GM21737 (cell line): Measurements from ENCODE around the gene ANGPTL8.

ENCODE experiments used
- ATAC-seq: cut with Tn5 transposase; IDR thresholded peaks from one replicate; pipeline ENCODE4 v1.9.1; 2021; ENCODE audit warnings: mild to moderate bottlenecking, moderate library complexity; ENCODE audit not compliant: unreplicated experiment

Gene ANGPTL8

DNA sequence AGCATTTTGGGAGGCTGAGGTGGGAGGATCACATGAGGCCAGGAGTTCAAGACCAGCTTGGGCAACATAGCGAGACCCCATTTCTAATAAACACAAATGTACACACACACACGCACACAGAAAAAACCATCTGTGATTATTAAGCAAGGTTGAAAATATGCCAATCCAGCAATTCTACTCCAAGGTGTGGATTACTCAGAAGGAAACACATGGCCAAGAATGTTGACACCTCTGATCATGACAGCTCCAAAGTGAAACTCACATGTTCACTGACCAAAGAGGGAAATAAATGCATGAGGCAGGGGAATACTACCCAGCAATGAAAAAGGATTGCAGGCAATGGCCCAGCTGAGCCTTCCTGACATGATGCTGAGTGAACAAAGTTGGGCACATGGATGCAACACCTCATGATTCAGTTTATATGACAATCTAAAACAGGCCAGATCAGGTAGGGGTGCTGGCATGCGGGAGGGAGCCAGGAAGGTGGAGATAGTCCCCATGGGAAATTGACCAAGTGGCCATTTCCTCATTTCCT lies 18.5 kb downstream of the ANGPTL8 start:
- no peak for ATAC-seq

DNA sequence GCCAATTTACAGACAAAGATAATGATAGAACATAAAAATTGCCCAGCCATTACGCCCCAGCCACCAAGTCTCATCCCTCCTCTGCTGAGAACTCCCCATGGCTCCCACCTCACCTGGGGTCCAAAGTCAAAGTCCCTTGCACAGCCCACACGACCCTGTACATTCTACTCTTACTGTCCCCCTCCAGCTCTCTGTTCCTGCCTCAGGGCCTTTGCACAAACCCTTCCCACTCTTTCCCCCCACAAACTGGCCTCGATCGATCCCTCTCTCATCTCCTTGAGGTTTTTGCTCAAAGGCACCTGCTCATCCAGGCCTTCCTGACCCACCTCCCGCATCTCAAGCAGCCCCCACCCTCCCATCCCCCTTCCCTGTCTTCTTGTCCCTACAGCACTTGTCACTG lies 21.6 kb downstream of the ANGPTL8 start:
- no peak for ATAC-seq

DNA sequence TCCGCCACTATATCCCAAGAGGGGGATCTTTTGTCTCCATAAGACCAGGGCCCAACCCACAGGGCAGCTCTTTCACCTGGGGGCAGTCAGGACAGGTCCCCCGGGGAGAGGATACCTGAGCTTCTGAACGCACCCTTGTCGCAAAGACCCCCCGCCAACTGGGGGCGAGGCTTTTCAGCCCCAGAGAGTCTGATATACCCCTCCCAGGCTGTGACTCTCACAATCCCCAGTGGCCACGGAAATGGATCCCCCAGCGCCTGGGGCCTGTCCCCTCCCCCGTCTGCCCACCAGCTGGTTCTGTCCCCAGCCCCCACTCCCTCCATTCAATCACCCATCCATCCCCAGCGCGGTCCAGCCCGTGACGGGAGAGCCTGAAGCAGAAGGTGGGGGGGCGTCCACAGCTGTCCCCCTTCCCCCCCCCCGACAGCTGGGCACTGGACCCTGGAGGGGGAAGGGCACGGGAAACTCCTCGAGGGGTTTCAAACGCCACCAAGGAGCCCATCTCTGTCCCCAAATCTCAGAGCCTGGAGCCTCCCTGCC lies 22.1 kb downstream of the ANGPTL8 start:
- no peak for ATAC-seq

DNA sequence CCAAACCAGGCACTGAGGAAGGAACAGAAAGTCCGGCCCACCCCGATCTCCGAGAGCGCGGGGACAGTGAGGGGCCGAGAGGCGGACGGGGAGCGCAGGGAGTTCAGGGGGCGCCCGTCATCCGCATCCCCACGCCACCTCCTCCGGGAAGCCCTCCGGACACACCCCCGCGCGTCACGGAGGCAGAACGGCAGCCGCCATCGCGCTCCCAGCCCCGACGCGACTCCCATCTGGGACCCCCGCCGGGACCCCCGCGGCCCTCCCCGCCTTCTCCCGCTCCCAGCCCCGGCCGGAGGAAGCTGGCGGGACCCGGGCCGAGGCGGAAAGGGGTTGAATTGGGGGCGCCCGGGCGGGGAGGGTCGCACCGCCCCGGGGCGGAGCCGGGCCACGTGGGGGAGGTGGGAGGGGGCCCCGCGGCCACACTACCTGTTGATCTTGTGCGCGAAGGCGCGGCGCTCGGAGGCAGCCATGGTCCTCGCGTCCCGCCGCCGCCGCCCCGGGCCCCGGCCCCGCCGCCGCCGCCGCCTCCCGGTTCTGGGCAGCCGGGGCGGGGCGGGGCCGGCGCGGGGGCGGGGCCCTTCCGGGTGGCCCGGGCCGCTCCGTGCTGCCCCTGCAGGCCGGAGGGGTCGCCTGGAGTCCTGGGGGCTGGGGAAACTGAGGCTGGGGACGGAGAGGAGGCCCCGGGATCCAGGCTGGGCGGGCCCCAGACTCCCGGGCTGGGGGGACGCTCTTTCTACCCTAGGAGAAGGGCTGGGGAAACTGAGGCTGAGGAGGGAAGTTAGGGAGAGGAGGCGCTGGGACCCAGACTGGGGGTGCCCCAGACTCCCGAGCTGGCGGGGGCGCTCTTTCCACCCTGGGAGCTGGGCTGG lies 22.8 kb downstream of the ANGPTL8 start, which contains the start of gene DOCK6:
Gene DOCK6, minus strand, starts transcription at position 554 of the 869 bp plus-strand sequence. Its CDS starts 84 bp downstream, at position 470.
- no peak for ATAC-seq

DNA sequence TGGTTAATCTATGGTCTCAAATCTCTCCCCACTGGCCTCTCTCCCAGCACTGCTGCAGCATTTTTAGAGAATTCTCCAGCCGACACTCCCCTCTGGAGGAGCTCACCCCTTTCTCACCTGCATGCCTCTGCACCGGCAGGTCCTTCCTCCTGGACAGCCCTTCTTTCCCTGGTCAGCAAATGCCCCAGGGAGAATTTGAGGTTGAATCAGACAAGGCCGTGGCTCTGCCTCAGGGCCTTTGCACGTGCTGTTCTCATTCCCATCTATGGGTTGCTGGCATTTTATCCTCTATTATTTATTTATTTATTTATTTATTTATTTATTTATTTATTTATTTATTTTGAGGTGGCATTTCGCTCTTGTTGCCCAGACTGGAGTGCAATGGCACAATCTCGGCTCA lies 24.3 kb downstream of the ANGPTL8 start:
- no peak for ATAC-seq

DNA sequence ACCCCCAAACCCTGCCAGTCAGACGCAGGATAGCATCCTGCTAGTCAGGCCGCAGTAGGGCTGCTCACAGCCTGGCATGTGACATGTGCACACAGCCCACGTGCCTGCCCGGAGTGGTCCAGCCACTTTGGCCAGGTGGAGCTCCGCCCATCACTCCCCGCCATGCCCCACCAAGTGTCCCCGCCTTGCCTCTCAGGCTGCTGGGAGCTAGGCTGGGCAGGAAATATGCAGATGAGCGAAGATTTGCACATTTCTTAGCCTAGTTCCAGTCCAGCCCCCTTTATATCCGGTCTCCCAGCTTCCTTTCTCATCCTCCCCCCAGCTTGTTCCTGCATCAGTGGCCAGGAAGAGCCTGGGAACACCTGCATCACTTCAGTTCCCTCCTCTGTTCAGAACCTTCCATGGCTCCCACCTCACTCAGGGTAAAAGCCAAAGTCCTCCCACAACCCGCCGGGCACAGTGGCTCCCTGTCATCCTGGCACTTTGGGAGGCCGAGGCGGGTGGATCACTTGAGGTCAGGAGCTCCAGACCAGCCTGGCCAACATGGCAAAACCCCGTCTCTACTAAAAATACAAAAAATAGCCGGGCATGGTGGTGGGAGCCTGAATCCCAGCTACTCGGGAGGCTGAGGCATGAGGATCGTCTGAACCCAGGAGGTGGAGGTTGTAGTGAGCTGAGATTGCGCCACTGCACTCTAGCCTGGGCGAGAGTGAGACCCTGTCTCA lies 25.2 kb downstream of the ANGPTL8 start:
- no peak for ATAC-seq

DNA sequence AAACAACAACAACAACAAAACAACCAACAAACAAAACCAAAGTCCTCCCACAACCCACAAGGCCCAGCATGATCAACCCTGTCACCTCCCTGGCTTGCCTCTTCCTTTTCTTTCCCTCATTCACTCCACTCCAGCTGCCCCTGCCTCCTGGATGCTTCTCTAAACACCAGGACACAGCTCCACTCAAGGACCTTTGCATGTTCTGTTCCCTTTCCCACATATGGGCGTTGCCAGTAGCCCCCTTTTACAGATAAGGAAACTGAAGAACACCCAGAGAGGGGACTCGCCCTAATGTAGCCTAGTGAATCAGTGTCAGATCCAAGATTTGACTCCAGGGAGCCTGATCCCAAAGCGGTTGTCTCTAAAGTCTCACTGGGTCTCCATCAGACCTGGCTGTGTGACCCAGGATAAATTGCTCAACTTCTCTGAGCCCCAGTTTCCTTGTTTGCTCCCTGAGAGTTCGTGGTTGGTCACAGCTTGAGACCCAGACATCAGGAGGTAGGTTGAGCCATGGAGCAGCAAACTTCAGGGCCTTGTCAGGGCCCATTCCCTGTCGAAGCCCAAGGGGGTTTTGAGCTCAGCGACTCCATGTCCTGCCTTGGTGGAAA lies 25.9 kb downstream of the ANGPTL8 start:
- no peak for ATAC-seq

DNA sequence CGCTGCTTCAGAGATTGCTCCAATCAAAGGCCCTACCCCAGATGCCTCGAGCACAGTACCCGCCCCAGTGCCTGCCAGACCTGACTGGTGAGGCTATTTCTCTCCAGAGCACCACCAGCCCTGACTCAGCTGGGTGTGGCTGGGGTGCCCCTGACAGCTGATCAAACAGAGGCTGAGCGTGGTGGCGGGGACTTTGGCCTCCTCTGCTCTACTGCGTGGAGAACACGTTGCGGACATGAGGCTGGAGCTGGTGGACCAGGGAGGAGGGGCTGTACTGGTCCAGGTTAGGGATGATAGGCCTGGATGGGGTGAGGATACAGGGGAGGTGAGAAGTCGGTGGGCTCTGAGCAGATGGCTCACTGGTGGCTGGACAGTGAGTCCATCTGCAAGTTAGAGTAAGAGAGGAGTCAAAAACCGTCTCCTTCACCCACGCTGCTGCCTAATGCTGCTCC lies 26.4 kb downstream of the ANGPTL8 start:
- ATAC-seq: no peak

DNA sequence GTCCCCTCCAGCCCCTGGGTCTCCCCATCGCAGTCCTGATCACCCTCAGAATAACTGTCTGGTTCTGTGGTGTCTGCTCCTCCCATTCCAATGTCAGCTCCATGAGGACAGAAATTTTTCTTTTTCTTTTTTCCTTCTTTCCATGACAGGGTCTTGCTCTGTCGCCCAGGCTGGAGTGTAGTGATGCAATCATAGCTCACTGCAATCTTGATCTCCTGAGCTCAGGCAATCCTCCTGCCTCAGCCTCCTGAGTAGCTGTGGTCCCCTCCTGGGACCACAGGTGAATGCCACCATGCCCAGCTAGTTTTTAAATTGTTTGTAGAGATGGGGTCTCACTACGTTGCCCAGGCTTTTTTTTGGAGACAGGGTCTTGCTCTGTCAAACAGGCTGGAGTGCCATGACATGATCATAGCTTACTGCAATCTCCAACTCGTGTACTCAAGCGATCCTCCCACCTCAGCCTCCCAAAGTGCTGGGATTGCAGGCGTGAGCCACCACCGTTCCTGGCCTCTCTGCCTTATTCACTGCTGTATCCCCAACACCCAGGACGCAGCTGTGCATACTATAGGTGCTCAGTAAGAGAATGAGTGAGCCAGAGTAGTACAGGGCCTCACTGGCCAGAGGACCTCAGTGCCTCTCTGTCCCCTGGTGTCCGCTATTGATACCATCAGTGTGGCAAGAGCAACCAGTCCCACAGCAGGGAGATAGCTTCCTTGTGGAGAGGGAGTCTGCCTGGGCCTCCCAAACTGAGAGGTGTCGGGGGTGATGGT lies 28.1 kb downstream of the ANGPTL8 start:
- ATAC-seq: no peak

DNA sequence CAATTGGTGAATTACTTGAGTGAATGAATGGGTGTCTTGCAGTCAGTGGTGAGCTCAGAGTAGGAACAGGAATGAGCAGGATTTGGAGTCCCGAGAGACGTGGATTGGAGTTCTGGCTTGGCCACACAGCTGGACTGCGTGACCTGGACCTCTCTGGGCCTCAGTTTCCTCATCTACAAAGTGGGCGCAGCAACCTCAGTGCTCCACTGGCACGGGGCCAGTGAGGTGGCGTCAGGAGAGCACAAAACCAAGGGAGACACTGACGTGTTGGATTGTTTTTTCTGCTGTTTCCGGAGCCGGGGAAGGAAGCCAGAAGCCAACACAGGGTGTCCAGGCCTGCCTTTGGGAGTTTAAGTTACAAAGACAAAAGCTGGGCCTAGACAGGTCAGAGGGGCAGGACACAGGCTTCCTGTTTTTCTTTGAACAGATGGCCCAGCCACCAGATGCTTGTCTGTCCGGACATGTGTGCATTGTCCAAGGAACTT lies 29.4 kb downstream of the ANGPTL8 start:
- ATAC-seq: no peak

DNA sequence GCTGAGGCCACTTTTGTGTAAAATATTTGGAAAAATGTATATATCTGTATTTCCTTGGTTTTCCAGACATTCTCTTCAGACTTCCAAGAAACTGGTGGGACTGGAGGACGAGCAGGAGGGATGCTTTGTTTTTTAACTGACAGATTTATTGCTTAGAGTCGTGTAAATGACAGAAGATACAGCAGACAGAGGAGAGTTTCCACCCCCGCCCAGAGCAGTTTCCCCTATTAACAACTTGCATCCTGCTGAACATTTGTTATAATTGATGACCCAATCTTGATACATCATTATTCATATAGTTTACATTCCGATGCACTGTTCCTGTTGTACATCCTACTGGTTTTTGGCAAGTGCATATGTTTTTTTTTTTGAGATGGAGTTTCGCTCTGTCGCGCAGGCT lies 30.0 kb downstream of the ANGPTL8 start:
- no peak for ATAC-seq

DNA sequence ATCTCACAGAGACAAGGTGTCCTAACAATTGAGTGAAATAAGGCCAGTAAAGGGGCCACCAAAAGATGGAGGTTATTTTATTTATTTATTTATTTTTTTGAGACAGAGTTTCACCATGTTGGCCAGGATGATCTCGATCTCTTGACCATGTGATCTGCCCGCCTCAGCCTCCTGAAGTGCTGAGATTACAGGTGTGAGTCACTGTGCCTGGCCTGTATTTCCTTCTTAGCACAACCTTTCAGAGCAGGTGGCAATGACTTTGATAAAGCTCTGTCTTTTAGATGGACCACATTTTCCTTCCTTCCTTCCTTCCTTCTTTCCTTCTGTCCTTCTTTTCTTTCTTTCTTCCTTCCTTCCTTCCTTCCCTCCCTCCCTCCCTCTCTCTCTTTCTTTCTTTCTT lies 33.9 kb downstream of the ANGPTL8 start:
- no peak for ATAC-seq

DNA sequence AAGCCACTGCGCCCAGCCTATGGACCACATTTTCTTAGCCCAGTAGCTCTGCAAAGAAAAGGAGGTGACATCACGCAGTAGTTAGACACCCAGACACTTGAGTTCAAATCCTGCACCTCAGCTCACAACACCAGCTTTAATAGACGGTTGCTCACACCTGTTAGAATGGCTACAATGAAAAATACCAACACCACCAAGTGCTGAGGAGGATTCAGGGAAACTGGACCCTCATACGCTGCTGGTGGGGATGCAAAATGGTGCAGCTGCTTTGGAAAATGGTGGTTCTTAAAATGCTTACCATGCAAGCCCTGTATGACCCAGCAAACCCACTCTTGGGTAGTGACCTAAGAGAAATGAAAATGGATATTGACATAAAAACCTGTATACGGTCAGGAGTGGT lies 34.6 kb downstream of the ANGPTL8 start:
- no peak for ATAC-seq

DNA sequence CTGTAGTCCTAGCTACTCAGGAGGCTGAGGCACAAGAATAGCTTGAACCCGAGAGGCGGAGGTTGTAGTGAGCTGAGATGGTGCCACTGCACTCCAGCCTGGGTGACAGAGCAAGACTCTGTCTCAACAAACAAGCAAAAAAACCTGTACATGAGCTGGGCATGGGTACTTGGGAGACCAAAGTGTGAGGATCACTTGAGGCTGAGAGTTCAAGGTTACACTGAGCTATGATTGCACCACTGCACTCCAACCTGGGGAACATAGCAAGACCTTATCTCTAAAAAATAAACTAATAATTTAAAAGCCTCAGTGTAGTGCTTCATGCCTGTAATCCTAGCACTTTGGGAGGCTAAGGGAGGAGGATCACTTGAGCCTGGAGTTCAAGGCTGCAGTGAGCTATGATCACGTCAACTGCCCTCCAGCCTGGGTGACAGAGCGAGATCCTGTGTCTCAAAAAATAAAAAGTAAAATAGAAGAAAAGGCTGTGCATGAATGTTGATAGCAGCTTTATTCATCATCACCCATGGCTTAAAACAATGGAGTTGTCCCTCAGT lies 35.2 kb downstream of the ANGPTL8 start:
- ATAC-seq: no peak

DNA sequence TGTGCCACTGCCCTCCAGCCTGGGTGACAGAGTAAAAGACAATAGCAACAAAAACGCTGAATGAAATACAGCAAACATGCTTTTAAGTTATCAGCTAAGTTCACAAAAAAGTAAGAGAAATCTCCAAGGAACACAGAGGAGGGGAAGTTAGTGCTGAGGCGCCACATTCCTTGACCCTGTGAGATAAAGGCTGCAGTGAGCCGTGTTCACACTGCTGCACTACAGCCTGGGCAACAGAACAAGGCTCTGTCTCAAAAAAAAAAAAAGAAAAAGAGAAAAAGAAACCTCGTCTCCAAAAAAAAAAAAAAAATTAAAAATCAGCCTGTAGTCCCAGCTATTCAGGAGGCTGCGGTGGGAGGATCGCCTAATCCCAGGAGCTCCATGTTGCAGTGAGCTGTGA lies 39.3 kb downstream of the ANGPTL8 start:
- no peak for ATAC-seq

DNA sequence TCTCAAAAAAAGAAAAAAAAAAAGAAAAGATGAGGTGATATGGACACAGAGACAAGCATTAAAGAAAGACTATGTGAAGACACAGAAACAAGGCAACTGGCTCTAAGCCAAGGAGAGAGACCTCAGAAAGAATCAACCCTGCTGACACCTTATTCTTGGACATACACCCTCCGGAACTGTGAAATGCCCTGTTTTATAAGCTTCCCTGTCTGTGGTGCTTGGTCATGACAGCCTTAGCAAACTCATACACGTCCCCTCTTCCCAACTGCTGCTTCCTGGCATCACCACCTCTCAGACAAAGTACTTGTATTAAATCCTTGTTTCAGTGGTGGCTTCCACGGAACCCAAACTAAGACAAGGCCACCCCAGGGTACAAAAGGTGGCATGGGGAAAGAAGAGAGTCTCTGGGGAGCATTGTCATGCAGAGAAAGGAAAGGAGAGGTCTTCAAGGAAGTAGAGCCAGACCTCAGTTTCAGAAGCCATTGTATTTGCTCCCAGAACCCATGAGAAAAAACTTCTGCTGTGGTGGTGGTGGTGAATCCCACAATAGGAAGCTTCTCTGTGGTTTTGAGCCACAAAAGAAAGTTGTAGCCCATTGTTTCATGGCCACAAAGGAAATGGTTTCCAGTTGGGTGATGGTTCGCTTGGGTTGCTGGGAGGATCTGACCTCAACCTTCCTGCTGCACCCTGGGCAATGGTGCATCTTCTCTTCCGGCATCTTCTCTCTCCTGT lies 40.3 kb downstream of the ANGPTL8 start:
- ATAC-seq: no peak

DNA sequence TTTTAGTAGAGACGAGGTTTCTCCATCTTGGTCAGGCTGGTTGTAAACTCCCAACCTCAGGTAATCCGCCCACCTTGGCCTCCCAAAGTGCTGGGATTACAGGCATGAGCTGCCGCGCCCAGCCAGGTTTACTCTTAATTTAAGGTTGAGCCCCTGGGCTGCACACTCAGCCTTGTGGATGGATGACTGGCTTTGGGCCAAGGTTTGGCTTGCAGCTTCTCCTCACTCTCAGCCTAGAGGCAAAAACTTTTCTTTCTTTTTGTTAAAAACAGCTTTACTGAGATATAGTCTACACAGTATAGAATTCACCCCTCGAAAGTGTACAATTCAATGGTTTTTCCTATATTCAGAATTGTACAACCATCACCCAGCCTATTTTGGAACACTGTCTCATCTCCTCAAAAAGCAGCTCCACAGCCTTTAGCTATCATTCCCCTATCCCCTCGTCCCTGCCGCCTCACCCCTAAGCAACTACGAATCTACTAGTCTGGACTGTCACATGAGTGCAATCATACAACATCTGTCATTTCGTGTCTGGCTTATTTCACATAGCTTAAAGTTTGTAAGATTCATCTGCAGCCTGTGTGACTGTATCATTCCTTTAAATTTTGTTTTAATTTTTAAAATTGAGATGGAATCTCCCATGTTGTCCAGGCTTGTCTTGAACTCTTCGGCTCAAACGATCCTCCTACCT lies 42.1 kb downstream of the ANGPTL8 start:
- ATAC-seq: no peak

DNA sequence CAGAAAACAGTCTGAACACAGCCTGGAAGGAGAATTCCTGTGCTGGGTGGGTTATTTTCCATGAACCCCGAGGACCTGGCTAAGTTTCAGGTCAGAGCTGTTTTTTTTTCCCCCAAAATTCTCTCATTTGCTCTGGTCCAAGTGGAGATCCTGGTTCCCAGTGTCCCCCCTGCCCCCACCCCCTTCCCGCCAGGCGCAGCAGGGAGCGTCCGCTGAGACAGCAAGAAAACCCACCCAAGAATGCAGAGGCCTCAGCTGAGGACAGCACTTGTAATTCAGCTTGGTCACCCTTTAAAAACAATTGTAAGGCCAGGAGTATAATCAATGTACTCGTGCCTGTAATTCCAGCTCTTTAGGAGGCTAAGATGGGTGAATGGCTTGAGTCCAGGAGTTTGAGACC lies 45.1 kb downstream of the ANGPTL8 start:
- no peak for ATAC-seq
